OCI-LY3 (cell line): Measurements from ENCODE around the gene ZBED1.
"Not testable (repeated sequence)": the region's sequence is repeated elsewhere in the genome, so short reads cannot be mapped to it uniquely, and the experiment has no call there.

Source experiments
- H2AFZ ChIP-seq: fragments of 200-600, 300-600 bp; shearing (Covaris generic); 2 replicates; pipeline ENCODE4 v1.6.0; 2014; ENCODE audit warnings: antibody characterized with exemption, low read depth, low read length
- H3K27ac ChIP-seq: fragments of 200-600, 300-600 bp; sonication (generic); 2 replicates; pipeline ENCODE4 v1.5.1; 2014; ENCODE audit warnings: mild to moderate bottlenecking, low read length, moderate library complexity, mixed read lengths
- H3K27me3 ChIP-seq: fragments of 200-600, 300-600 bp; sonication (generic); 2 replicates; pipeline ENCODE4 v1.6.1; 2014; ENCODE audit warnings: low read depth, low read length, mixed read lengths
- H3K36me3 ChIP-seq: fragments of 200-600, 300-600 bp; sonication (generic); replicated peaks from 2 replicates; pipeline ENCODE3; 2014; ENCODE audit warnings: low read depth, low read length, mixed read lengths
- H3K4me1 ChIP-seq: fragments of 300-600, 200-600 bp; sonication (generic); 2 replicates; pipeline ENCODE4 v1.6.1; 2014; ENCODE audit warnings: low read length, mixed read lengths
- H3K4me2 ChIP-seq: fragments of 200-600, 300-600 bp; sonication (generic); 2 replicates; pipeline ENCODE4 v1.6.1; 2014; ENCODE audit warnings: low read length, mixed read lengths
- H3K4me3 ChIP-seq: fragments of 300-600, 200-600 bp; sonication (generic); 2 replicates; pipeline ENCODE4 v1.5.1; 2014; ENCODE audit warnings: antibody characterized with exemption, mild to moderate bottlenecking, low read length, moderate library complexity
- H3K79me2 ChIP-seq: fragments of 300-600, 200-600 bp; shearing (Covaris generic); 2 replicates; pipeline ENCODE4 v1.6.1; 2014; ENCODE audit warnings: mild to moderate bottlenecking, low read length, mixed read lengths
- H3K9ac ChIP-seq: fragments of 300-600, 200-600 bp; shearing (Covaris generic); 2 replicates; pipeline ENCODE4 v1.6.0; 2014; ENCODE audit warnings: mild to moderate bottlenecking, low read length, moderate library complexity
- H3K9me3 ChIP-seq: fragments of 200-600, 300-600 bp; shearing (Covaris generic); 2 replicates; pipeline ENCODE4 v1.6.1; 2014; ENCODE audit warnings: low read length, mixed read lengths; ENCODE audit not compliant: insufficient read depth
- H4K20me1 ChIP-seq: fragments of 200-600, 300-600 bp; sonication (generic); 2 replicates; pipeline ENCODE4 v1.6.1; 2016; ENCODE audit warnings: low read length, mixed read lengths; ENCODE audit not compliant: insufficient read depth
- EZH2phosphoT487 ChIP-seq: fragments of 200-600 bp; shearing (Covaris generic); IDR thresholded peaks from 2 replicates; pipeline ENCODE4 v1.6.1; 2018; ENCODE audit warnings: antibody characterized with exemption, mixed run types, low read depth
- TF ChIP-seq, protein P1 (sequence below): fragments of 200-600, 300-600 bp; sonication (generic); IDR thresholded peaks from 2 replicates; pipeline ENCODE4 v1.5.1; 2014; ENCODE audit warnings: antibody characterized with exemption, low read length, low read depth

Gene ZBED1

DNA sequence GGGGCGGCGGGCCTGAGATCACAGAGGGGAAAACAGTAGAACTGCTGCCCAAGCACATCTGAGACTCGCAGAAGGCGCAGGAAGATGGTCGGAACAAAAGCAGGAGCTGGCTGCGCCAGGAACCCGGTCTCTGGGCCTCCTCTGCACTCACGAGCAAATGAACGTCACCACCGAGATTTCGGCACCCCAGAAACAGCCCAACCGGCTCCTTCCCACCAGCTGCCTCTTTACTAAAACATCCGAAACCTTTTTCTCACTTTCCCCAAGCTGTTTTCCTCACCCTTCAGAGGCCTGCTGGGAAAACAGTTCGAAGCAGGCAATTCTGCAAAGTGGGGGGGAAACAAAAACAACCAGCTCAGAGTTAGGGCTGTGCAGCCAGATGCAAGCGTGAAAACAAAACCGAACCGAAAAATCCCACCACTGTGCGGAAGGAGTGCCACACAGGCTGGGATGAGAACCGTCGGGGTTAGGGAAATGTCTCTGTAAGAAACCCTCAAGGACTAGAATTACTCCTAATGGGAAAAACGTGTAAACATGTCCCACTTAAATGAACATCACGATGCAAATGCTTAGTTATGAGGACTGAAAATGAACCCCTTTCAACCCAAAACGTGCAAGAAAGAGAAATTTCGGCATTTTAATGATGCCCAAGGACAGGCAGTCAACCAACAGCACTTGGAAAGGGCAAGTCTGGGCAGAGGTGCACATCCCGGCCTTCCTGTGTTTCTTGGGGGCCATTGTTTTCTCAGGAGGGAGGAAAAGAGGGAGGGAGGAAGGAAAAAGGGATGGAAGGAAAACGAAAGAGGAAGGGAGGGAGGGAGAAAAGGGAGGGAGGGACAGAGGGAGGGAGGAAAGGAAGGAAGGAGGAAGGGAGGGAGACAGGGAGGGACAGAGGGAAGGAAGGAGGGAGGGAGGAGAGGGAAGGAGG is 15.8 kb downstream of the ZBED1 start:
- Histone ChIP-seq H3K4me3 (no peak overlapping the region), H3K27ac (no peak overlapping the region)

DNA sequence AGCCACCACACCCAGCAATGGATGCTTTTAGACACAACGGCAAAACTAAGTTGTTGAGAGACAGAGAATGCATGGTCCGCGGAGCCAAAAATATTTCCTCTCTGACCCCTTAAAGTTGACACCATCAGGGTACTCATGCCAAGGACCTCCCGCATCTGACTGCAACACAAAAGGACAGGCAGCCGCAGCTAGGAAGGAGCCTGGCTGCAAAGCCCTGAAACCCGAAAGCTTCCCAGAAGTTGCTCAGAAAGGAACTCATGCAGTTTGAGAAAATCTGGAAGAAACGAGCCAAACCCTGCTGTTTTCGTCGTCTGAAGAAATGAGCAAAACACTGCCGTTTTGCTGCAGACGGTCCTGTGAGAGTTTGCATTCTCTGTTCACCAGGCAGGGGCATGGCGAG is 16.5 kb downstream of the ZBED1 start:
- Histone ChIP-seq H3K4me2 (no peak overlapping the region), H3K79me2 (peaks cover 83% of the 10 kb centered on the region), H3K27me3 (no peaks in the 10 kb centered on the region), H4K20me1 (peaks cover 67% of the 10 kb centered on the region), H3K36me3 (peaks cover 56% of the 10 kb centered on the region), H3K9ac (no peak overlapping the region), H3K4me3 (no peak overlapping the region), H3K27ac (no peak overlapping the region), H2AFZ (no peak overlapping the region), H3K9me3 (no peaks in the 10 kb centered on the region), H3K4me1 (no peaks in the 10 kb centered on the region)
- TF ChIP-seq, protein P1, sequence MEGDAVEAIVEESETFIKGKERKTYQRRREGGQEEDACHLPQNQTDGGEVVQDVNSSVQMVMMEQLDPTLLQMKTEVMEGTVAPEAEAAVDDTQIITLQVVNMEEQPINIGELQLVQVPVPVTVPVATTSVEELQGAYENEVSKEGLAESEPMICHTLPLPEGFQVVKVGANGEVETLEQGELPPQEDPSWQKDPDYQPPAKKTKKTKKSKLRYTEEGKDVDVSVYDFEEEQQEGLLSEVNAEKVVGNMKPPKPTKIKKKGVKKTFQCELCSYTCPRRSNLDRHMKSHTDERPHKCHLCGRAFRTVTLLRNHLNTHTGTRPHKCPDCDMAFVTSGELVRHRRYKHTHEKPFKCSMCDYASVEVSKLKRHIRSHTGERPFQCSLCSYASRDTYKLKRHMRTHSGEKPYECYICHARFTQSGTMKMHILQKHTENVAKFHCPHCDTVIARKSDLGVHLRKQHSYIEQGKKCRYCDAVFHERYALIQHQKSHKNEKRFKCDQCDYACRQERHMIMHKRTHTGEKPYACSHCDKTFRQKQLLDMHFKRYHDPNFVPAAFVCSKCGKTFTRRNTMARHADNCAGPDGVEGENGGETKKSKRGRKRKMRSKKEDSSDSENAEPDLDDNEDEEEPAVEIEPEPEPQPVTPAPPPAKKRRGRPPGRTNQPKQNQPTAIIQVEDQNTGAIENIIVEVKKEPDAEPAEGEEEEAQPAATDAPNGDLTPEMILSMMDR, result no peak
- no peak for TF ChIP-seq EZH2phosphoT487

More for the DNA sequence above, 15.8 kb downstream of the ZBED1 start:
- Histone ChIP-seq H3K9me3 (no peaks in the 10 kb centered on the region), H2AFZ (no peak overlapping the region), H3K36me3 (peaks cover 56% of the 10 kb centered on the region), H3K4me2 (no peak overlapping the region), H3K9ac (no peak overlapping the region), H3K79me2 (peaks cover 83% of the 10 kb centered on the region), H3K27me3 (no peaks in the 10 kb centered on the region), H4K20me1 (peaks cover 67% of the 10 kb centered on the region), H3K4me1 (no peaks in the 10 kb centered on the region)
- TF ChIP-seq, protein P1, result no peak
- TF ChIP-seq EZH2phosphoT487, result no peak

DNA sequence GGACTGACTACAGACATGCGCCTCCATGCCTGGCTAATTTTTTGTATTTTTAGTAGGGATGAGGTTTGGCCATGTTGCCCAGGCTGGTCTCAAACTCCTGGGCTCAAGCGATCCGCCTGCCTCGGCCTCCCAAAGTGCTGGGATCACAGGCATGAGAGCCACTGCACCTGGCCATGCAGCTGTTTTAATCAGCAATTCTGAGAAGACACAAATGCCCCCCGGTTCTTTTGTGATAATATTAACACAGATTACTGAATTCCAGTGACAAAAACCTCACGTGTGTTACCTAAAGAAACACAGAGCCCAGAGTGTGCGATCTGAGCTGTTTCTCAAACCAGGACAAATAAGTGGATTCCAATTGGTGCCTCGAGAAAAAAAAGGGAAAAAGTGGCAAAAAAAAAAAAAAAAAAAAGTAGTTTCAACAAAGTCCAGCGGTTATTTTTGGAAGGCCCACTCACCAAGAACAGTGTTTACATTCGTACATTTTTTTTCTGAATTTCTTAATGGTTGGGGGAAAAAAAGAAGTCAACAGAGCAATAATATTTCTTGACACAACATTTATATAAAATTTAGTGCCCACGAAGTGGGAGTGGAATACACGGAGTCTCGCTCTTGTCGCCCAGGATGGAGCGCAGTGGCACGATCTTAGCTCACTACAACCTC is 17.2 kb downstream of the ZBED1 start:
- H3K9me3 ChIP-seq, result no peaks in the 10 kb centered on the region
- H3K27ac ChIP-seq, result no peak overlapping the region
- no peaks in the 10 kb centered on the region for H3K4me1 ChIP-seq
- no peak overlapping the region for H3K9ac ChIP-seq
- TF ChIP-seq, protein P1, result no peak
- TF ChIP-seq EZH2phosphoT487, result no peak
- H2AFZ ChIP-seq, result no peak overlapping the region
- H3K27me3 ChIP-seq, result no peaks in the 10 kb centered on the region
- H3K36me3 ChIP-seq, result peaks cover 49% of the 10 kb centered on the region
- H3K4me3 ChIP-seq, result no peak overlapping the region
- no peak overlapping the region for H3K4me2 ChIP-seq
- H4K20me1 ChIP-seq, result peaks cover 67% of the 10 kb centered on the region
- peaks cover 83% of the 10 kb centered on the region for H3K79me2 ChIP-seq

- not testable (repeated sequence) for H3K27me3 ChIP-seq, H2AFZ ChIP-seq, H3K9ac ChIP-seq, H3K4me3 ChIP-seq, H3K27ac ChIP-seq, H3K9me3 ChIP-seq, H3K4me2 ChIP-seq, H3K4me1 ChIP-seq
- Histone ChIP-seq H4K20me1 (peaks cover 57% of the 10 kb centered on the region), H3K36me3 (peaks cover 31% of the 10 kb centered on the region), H3K79me2 (peaks cover 81% of the 10 kb centered on the region)
These were observed 19.2 kb downstream of the ZBED1 start for GRCh38 chrX:2481597-2481996.

DNA sequence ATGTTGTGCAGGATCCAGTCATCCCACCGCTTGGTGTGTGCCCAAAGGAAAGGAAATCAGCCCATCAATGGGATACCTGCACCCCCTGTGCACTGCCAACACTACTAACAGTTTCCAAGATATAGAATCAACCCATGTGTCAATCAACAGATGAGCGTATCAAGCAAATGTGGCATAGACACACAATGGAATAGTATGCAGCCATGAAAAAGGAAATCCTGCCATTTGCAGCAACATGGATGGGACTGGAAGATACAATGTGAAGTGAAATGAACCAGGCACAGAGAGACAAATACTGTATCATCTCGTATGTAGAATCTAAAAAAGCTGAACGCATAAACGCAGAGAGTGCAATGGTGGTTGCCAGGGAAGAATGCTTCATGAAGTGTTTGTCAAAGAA is 20.8 kb downstream of the ZBED1 start:
- H3K4me3 ChIP-seq, H2AFZ ChIP-seq, H3K9me3 ChIP-seq, H3K27me3 ChIP-seq, H3K4me2 ChIP-seq, H3K27ac ChIP-seq, H3K9ac ChIP-seq, H3K4me1 ChIP-seq: not testable (repeated sequence)
- H4K20me1 ChIP-seq, result peaks cover 59% of the 10 kb centered on the region
- H3K79me2 ChIP-seq, result peaks cover 83% of the 10 kb centered on the region
- peaks cover 21% of the 10 kb centered on the region for H3K36me3 ChIP-seq
